Activated gamma-delta T cell treated with anti-CD3 and anti-CD28 coated beads, Interleukin-2, amount 50 U/mL, for 16 hours (primary cell): ENCODE measurements around the gene GSTA2.
"Not testable (repeated sequence)": the region's sequence is repeated elsewhere in the genome, so short reads cannot be mapped to it uniquely, and the experiment has no call there.

Source experiments
- DNase-seq: peaks from one replicate; pipeline ENCODE4 v3.0.0-alpha.2; 2020; ENCODE audit warnings: low read depth

GSTA2 gene

GRCh38 chr6:52763322-52763916 lies at the start of gene GSTA2:
TSS of gene GSTA2 (minus strand) at chr6:52763475. CDS start at chr6:52757947, 5,528 bp downstream.
- not testable (repeated sequence) for DNase-seq

- not testable (repeated sequence) for DNase-seq
Measured at GRCh38 chr6:52809777-52810176, 46.5 kb upstream of the GSTA2 start.

- DNase-seq: no peak
Measured at GRCh38 chr6:52808660-52809059, 45.4 kb upstream of the GSTA2 start.

- not testable (repeated sequence) for DNase-seq
Measured at GRCh38 chr6:52803668-52804255, 40.5 kb upstream of the GSTA2 start, which contains the start of gene GSTA1. TSS of gene GSTA1 (minus strand) at chr6:52803816. CDS start at chr6:52799267, 4,549 bp downstream.

- no peak for DNase-seq
Measured at GRCh38 chr6:52802806-52803205, 39.5 kb upstream of the GSTA2 start.

- DNase-seq: no peak
Measured at GRCh38 chr6:52801188-52801841, 38.0 kb upstream of the GSTA2 start.

- DNase-seq: not testable (repeated sequence)
Measured at GRCh38 chr6:52799272-52799671, 36.0 kb upstream of the GSTA2 start.

GRCh38 chr6:52794366-52794765 lies 31.1 kb upstream of the GSTA2 start:
- not testable (repeated sequence) for DNase-seq

GRCh38 chr6:52790861-52791260 lies 27.6 kb upstream of the GSTA2 start:
- no peak for DNase-seq

GRCh38 chr6:52789658-52790057 lies 26.4 kb upstream of the GSTA2 start:
- not testable (repeated sequence) for DNase-seq

GRCh38 chr6:52788478-52788877 lies 25.2 kb upstream of the GSTA2 start:
- no peak for DNase-seq

- no peak for DNase-seq
Measured at GRCh38 chr6:52787917-52788316, 24.6 kb upstream of the GSTA2 start.

GRCh38 chr6:52786249-52786956 lies 23.1 kb upstream of the GSTA2 start:
- no peak for DNase-seq

- DNase-seq: not testable (repeated sequence)
Measured at GRCh38 chr6:52782696-52783274, 19.5 kb upstream of the GSTA2 start.

GRCh38 chr6:52782209-52782608 lies 18.9 kb upstream of the GSTA2 start:
- not testable (repeated sequence) for DNase-seq

GRCh38 chr6:52779237-52779636 lies 16.0 kb upstream of the GSTA2 start:
- no peak for DNase-seq

- DNase-seq: not testable (repeated sequence)
Measured at GRCh38 chr6:52776711-52777351, 13.6 kb upstream of the GSTA2 start.

- not testable (repeated sequence) for DNase-seq
Measured at GRCh38 chr6:52769399-52769798, 6.1 kb upstream of the GSTA2 start.

GRCh38 chr6:52767658-52768057 lies 4.4 kb upstream of the GSTA2 start:
- not testable (repeated sequence) for DNase-seq

GRCh38 chr6:52761673-52762491 lies 1.4 kb downstream of the GSTA2 start:
- not testable (repeated sequence) for DNase-seq
